SU-DHL-6 (cell line): Measurements from ENCODE around the gene CALCB.

Source experiments
- H2AFZ ChIP-seq: fragments of 200-600 bp; sonication (generic); 2 replicates; pipeline ENCODE4 v1.6.1; 2014; ENCODE audit warnings: low read depth, mild to moderate bottlenecking, moderate library complexity, mixed read lengths, antibody characterized with exemption, low read length; ENCODE audit not compliant: severe bottlenecking
- H3F3A ChIP-seq: fragments of 200-600 bp; shearing (Covaris generic); 2 replicates; pipeline ENCODE4 v1.6.0; 2016; ENCODE audit warnings: antibody characterized with exemption, mild to moderate bottlenecking; ENCODE audit not compliant: insufficient read depth
- H3K27ac ChIP-seq: fragments of 200-600 bp; sonication (generic); 2 replicates; pipeline ENCODE4 v1.5.1; 2016; ENCODE audit warnings: low read depth, mild to moderate bottlenecking, low read length, moderate library complexity, mixed read lengths
- H3K27me3 ChIP-seq: fragments of 200-600 bp; sonication (generic), shearing (Covaris generic); 2 replicates; pipeline ENCODE4 v1.6.0; 2014; ENCODE audit warnings: mild to moderate bottlenecking, low read length
- H3K36me3 ChIP-seq: fragments of 200-600 bp; sonication (generic); 2 replicates; pipeline ENCODE4 v1.6.1; 2014; ENCODE audit warnings: mild to moderate bottlenecking, low read length, mixed read lengths
- H3K4me2 ChIP-seq: fragments of 300-600, 200-600 bp; shearing (Covaris generic), sonication (generic); 2 replicates; pipeline ENCODE4 v1.6.0; 2014; ENCODE audit warnings: low read length, low read depth, mild to moderate bottlenecking; ENCODE audit not compliant: poor library complexity, severe bottlenecking
- H3K4me3 ChIP-seq: fragments of 200-600 bp; sonication (generic); 2 replicates; pipeline ENCODE4 v1.5.1; 2014; ENCODE audit warnings: antibody characterized with exemption, low read length, mild to moderate bottlenecking, mixed read lengths; ENCODE audit not compliant: insufficient read depth, poor library complexity, severe bottlenecking
- H3K79me2 ChIP-seq: fragments of 200-600 bp; sonication (generic); 2 replicates; pipeline ENCODE4 v1.6.1; 2014; ENCODE audit warnings: mild to moderate bottlenecking, low read length, moderate library complexity; ENCODE audit not compliant: insufficient read depth
- H3K9ac ChIP-seq: fragments of 200-600 bp; sonication (generic); 2 replicates; pipeline ENCODE4 v1.7.0; 2014; ENCODE audit warnings: mild to moderate bottlenecking, low read length
- H3K9me2 ChIP-seq: fragments of 200-600 bp; sonication (generic); replicated peaks from 2 replicates; pipeline ENCODE4 v1.6.1; 2014; ENCODE audit warnings: low read length; ENCODE audit not compliant: insufficient read depth
- H3K9me3 ChIP-seq: fragments of 200-600 bp; sonication (generic); 2 replicates; pipeline ENCODE4 v1.6.1; 2014; ENCODE audit warnings: low read length, mixed read lengths; ENCODE audit not compliant: insufficient read depth
- H4K20me1 ChIP-seq: fragments of 200-600 bp; sonication (generic); 2 replicates; pipeline ENCODE4 v1.6.1; 2014; ENCODE audit warnings: low read depth, mild to moderate bottlenecking, antibody characterized with exemption, low read length, moderate library complexity, mixed read lengths
- CTCF ChIP-seq: fragments of 200-600 bp; sonication (generic); IDR thresholded peaks from one replicate; pipeline ENCODE4 v1.5.1; 2017; ENCODE audit warnings: antibody characterized with exemption, mild to moderate bottlenecking, low read length, moderate library complexity; ENCODE audit not compliant: insufficient read depth, poor library complexity, severe bottlenecking
- EZH2phosphoT487 ChIP-seq: fragments of 200-600 bp; sonication (generic), shearing (Covaris generic); conservative IDR thresholded peaks from 2 replicates; pipeline ENCODE4 v1.6.1; 2018; ENCODE audit warnings: mild to moderate bottlenecking, antibody characterized with exemption, low read length, moderate library complexity, mixed read lengths

The CALCB gene

GRCh38 chr11:15114501-15115475 is 41.4 kb downstream of the CALCB start, which contains the start of gene INSC:
Gene INSC, plus strand, starts transcription at chr11:15114923. Its CDS starts 34,252 bp downstream, at chr11:15149175.
- Histone ChIP-seq H3K27ac (peak within 1 kb of the TSS; percentile 38; the same call in 1 of the 2 replicates), H3F3A (0 out of 2 replicates have a peak, but pooled peaks cover 7% of the 10 kb centered on the region), H3K4me3 (peak within 1 kb of the TSS; percentile 11), H3K79me2 (no peaks in the 10 kb centered on the region), H3K36me3 (no peaks in the 10 kb centered on the region), H4K20me1 (no peaks in the 10 kb centered on the region), H3K9ac (no peak within 1 kb of the TSS), H3K9me2 (no peaks in the 10 kb centered on the region), H2AFZ (no peak within 1 kb of the TSS), H3K27me3 (no peaks in the 10 kb centered on the region), H3K4me2 (peak within 1 kb of the TSS; percentile 27), H3K9me3 (no peaks in the 10 kb centered on the region)
- no peak for TF ChIP-seq CTCF
- no peak for TF ChIP-seq EZH2phosphoT487

DNA sequence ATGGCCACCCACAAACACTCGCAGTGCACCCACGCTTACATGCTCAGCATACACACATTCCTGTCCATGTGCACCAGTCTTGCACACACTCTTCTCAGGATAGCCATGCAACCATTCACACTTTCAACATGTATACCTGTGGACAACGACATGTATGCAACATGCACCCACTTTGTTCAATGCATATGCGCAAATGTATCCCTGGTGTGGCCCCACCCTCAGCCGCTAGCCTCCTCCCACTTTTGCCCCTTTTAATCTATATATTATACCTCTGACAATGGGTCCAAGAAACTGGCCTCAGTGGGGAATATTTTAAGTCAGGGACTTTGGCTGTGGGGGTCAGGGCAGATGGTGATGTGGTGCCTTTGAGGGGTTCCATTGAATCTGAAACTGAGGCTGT is 42.3 kb downstream of the CALCB start:
- Histone ChIP-seq H4K20me1 (no peaks in the 10 kb centered on the region), H3K27ac (no peak overlapping the region), H2AFZ (no peak overlapping the region), H3F3A (0 out of 2 replicates have a peak, but pooled peaks cover 7% of the 10 kb centered on the region), H3K79me2 (no peaks in the 10 kb centered on the region), H3K9me2 (no peaks in the 10 kb centered on the region), H3K9me3 (no peaks in the 10 kb centered on the region), H3K9ac (no peak overlapping the region), H3K36me3 (no peaks in the 10 kb centered on the region), H3K4me2 (no peak overlapping the region), H3K4me3 (no peak overlapping the region), H3K27me3 (no peaks in the 10 kb centered on the region)
- TF ChIP-seq CTCF (no peak), EZH2phosphoT487 (no peak)

GRCh38 chr11:15117751-15118150 is 44.4 kb downstream of the CALCB start:
- TF ChIP-seq EZH2phosphoT487, result no peak
- TF ChIP-seq CTCF, result no peak
- H3K79me2 ChIP-seq, result no peaks in the 10 kb centered on the region
- no peaks in the 10 kb centered on the region for H3K36me3 ChIP-seq
- H4K20me1 ChIP-seq, result no peaks in the 10 kb centered on the region
- no peaks in the 10 kb centered on the region for H3K9me2 ChIP-seq
- H3K9ac ChIP-seq, result no peak overlapping the region
- no peak overlapping the region for H3K27ac ChIP-seq
- no peaks in the 10 kb centered on the region for H3K9me3 ChIP-seq
- H3F3A ChIP-seq, result 0 out of 2 replicates have a peak, but pooled peaks cover 6% of the 10 kb centered on the region
- no peak overlapping the region for H2AFZ ChIP-seq
- H3K4me2 ChIP-seq, result no peak overlapping the region
- no peak overlapping the region for H3K4me3 ChIP-seq
- H3K27me3 ChIP-seq, result no peaks in the 10 kb centered on the region
